ENCODE measurements around the gene BAIAP2. TPM values are rescaled to one million over a fixed set of nuclear protein-coding genes. Genes with fewer than 3 reads are reported as not detected.
"Not testable (repeated sequence)": the region's sequence is repeated elsewhere in the genome, so short reads cannot be mapped to it uniquely, and the experiment has no call there.

Gene BAIAP2
- total and polyA plus RNA-seq, 10 donors = 2.8 to 33.2 (median 17.8) TPM

GRCh38 chr17:81143717-81144422 lies 108.9 kb downstream of the BAIAP2 start:
- 78 to 90% (median 83%) methylated on average over 14 to 17 of the region's 17 CpGs for WGBS, 5 donors
- DNase-seq = no peak
- intact Hi-C loops (cut with DNase I; ENCODE audit: low total_unique reads) = loop anchor here (5.0 to 10.0 kb wide), 2 partner anchors 51 to 98 kb away; no protein-coding TSS in a partner anchor
- H3K9me3 ChIP-seq = no peaks in the 10 kb centered on the region
- TF ChIP-seq, protein P1, sequence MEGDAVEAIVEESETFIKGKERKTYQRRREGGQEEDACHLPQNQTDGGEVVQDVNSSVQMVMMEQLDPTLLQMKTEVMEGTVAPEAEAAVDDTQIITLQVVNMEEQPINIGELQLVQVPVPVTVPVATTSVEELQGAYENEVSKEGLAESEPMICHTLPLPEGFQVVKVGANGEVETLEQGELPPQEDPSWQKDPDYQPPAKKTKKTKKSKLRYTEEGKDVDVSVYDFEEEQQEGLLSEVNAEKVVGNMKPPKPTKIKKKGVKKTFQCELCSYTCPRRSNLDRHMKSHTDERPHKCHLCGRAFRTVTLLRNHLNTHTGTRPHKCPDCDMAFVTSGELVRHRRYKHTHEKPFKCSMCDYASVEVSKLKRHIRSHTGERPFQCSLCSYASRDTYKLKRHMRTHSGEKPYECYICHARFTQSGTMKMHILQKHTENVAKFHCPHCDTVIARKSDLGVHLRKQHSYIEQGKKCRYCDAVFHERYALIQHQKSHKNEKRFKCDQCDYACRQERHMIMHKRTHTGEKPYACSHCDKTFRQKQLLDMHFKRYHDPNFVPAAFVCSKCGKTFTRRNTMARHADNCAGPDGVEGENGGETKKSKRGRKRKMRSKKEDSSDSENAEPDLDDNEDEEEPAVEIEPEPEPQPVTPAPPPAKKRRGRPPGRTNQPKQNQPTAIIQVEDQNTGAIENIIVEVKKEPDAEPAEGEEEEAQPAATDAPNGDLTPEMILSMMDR (IDR thresholded peaks at IDR 0.05 in 8 of 11, conservative IDR thresholded peaks at IDR 0.05 in 3 of 11) = no peak
- TF ChIP-seq POLR2A (IDR thresholded peaks at IDR 0.05) (no peak), POLR2AphosphoS5 (IDR thresholded peaks at IDR 0.05) (peak in 1 of 3 donors; percentile 21)
- no peaks in the 10 kb centered on the region for H3K36me3 ChIP-seq
- H3K27ac ChIP-seq = no peak overlapping the region
- no peak overlapping the region for H3K4me3 ChIP-seq
- peaks cover 5 to 41% (median 13%) of the 10 kb centered on the region in 6 donors for H3K4me1 ChIP-seq
- peaks cover 0 to 7% (median 0%) of the 10 kb centered on the region in 7 donors for H3K27me3 ChIP-seq (replicated peaks in 1 of 7)

DNA sequence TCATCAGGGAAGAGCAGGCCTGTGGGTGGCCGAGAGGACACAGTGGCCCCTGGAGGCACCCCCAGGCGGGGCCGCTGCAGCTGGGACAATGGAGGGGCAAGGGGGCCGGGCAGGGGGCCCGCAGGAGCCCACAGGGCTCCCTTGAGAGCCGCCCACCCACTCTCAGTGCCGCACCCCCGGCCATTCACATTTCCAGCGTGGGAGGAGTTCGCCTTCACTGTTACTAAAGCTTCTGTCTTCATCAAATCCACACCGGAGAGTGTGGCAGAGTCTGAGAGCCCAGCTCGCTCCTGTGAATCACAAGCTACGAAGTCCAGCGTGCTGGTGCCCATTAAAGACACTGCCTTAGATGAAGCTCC lies 109.5 kb downstream of the BAIAP2 start:
- peaks cover 0 to 7% (median 0%) of the 10 kb centered on the region in 7 donors for H3K27me3 ChIP-seq (replicated peaks in 1 of 7)
- peaks cover 5 to 46% (median 16%) of the 10 kb centered on the region in 6 donors for H3K4me1 ChIP-seq
- H3K27ac ChIP-seq = no peak overlapping the region
- no peaks in the 10 kb centered on the region for H3K9me3 ChIP-seq
- 72 to 100% (median 83%) methylated on average over 3 to 14 of the region's 14 CpGs for WGBS, 5 donors
- H3K36me3 ChIP-seq = no peaks in the 10 kb centered on the region
- H3K4me3 ChIP-seq = no peak overlapping the region
- intact Hi-C loops (cut with DNase I; ENCODE audit: low total_unique reads) = loop anchor here (5.0 to 10.0 kb wide), 2 partner anchors 50 to 98 kb away; no protein-coding TSS in a partner anchor
- DNase-seq = no peak
- TF ChIP-seq, protein P1 (IDR thresholded peaks at IDR 0.05 in 8 of 11, conservative IDR thresholded peaks at IDR 0.05 in 3 of 11) = no peak
- no peak for TF ChIP-seq POLR2A (IDR thresholded peaks at IDR 0.05)
- no peak for TF ChIP-seq POLR2AphosphoS5 (IDR thresholded peaks at IDR 0.05)

DNA sequence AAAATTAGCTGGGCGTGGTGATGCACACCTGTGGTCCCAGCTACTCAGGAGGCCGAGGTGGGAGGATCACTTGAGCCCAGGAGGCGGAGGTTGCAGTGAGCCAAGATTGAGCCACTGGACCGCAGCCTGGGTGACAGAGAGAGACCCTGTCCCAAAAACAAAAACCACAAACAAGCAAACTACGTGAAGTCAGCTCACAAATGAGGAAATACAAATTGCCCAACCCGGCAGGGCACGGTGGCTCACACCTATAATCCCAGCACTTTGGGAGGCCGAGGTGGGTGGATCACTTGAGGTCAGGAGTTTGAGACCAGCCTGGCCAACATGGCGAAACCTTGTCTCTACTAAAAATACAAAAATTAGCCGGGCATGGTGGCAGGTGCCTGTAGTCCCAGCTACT lies 111.3 kb downstream of the BAIAP2 start:
- DNase-seq, H3K36me3 ChIP-seq, H3K9me3 ChIP-seq: not testable (repeated sequence)
- intact Hi-C loops (cut with DNase I; ENCODE audit: low total_unique reads) = loop anchor here (10.0 kb wide), 1 partner anchor 49 kb away; no protein-coding TSS in a partner anchor
- WGBS, 5 donors = 60 to 76% (median 65%) methylated on average over 10 of the region's 10 CpGs
- H3K4me1 ChIP-seq = peaks cover 5 to 64% (median 33%) of the 10 kb centered on the region in 6 donors
- H3K4me3 ChIP-seq = peak overlapping the region in 1 of 8 donors; percentile 19
- TF ChIP-seq POLR2AphosphoS5 (IDR thresholded peaks at IDR 0.05) = peak in 1 of 3 donors; percentile 45
- peaks cover 0 to 13% (median 0%) of the 10 kb centered on the region in 7 donors for H3K27me3 ChIP-seq (replicated peaks in 1 of 7)
- H3K27ac ChIP-seq = peak overlapping the region in 4 of 8 donors; percentile 6 to 75 (median 64)

GRCh38 chr17:81147701-81148100 lies 112.8 kb downstream of the BAIAP2 start:
- H3K4me3 ChIP-seq = no peak overlapping the region
- H3K27me3 ChIP-seq (replicated peaks in 1 of 7) = peaks cover 0 to 10% (median 0%) of the 10 kb centered on the region in 7 donors
- DNase-seq = no peak
- H3K27ac ChIP-seq = no peak overlapping the region
- 79 to 90% (median 80%) methylated on average over 10 of the region's 10 CpGs for WGBS, 5 donors
- no peaks in the 10 kb centered on the region for H3K9me3 ChIP-seq
- TF ChIP-seq, protein P1 (IDR thresholded peaks at IDR 0.05 in 8 of 11, conservative IDR thresholded peaks at IDR 0.05 in 3 of 11) = no peak
- TF ChIP-seq POLR2AphosphoS5 (IDR thresholded peaks at IDR 0.05) = no peak
- TF ChIP-seq POLR2A (IDR thresholded peaks at IDR 0.05) = no peak
- intact Hi-C loops (cut with DNase I; ENCODE audit: low total_unique reads) = loop anchor here (10.0 kb wide), 1 partner anchor 47 kb away; no protein-coding TSS in a partner anchor
- peaks cover 0 to 64% (median 42%) of the 10 kb centered on the region in 6 donors for H3K4me1 ChIP-seq
- H3K36me3 ChIP-seq = no peaks in the 10 kb centered on the region
